WTC11 (cell line): ENCODE results near the gene IL4I1. TPM values are rescaled to one million over a fixed set of nuclear protein-coding genes. Genes with fewer than 3 reads are reported as not detected.

Experiments
- E2F1 ChIP-seq: sonication (generic); formaldehyde crosslinking; IDR thresholded peaks from 2 replicates; pipeline ENCODE4 v1.8.0; 2022; ENCODE audit warnings: mild to moderate bottlenecking, missing genetic modification reagents
- E2F4 ChIP-seq: sonication (generic); formaldehyde crosslinking; IDR thresholded peaks from 2 replicates; pipeline ENCODE4 v1.8.1; 2022; ENCODE audit warnings: low read depth, mild to moderate bottlenecking, moderate library complexity, missing genetic modification reagents, borderline replicate concordance
- ETV6 ChIP-seq: sonication (generic); formaldehyde crosslinking; IDR thresholded peaks from 2 replicates; pipeline ENCODE4 v1.8.1; 2022; ENCODE audit warnings: mild to moderate bottlenecking, missing genetic modification reagents
- GRHL2 ChIP-seq: fragments of 250-450 bp; sonication (Bioruptor Pico); IDR thresholded peaks from 2 replicates; pipeline ENCODE4 v1.8.0; 2022; ENCODE audit warnings: mild to moderate bottlenecking, moderate library complexity; ENCODE audit not compliant: insufficient replicate concordance, severe bottlenecking
- GTF2I ChIP-seq: fragments of 250-450 bp; sonication (Bioruptor Pico); conservative IDR thresholded peaks from 2 replicates; pipeline ENCODE4 v1.4.0; 2021; ENCODE audit warnings: mild to moderate bottlenecking
- HMGA2 ChIP-seq: fragments of 250-450 bp; sonication (Bioruptor Pico); IDR thresholded peaks from 2 replicates; pipeline ENCODE4 v1.4.0; 2021; ENCODE audit warnings: mild to moderate bottlenecking, moderate library complexity
- JUN ChIP-seq: sonication (generic); formaldehyde crosslinking; IDR thresholded peaks from 2 replicates; pipeline ENCODE4 v1.8.0; 2023; ENCODE audit warnings: mild to moderate bottlenecking, missing genetic modification reagents
- MAX ChIP-seq: sonication (generic); formaldehyde crosslinking; IDR thresholded peaks from 2 replicates; pipeline ENCODE4 v1.8.0; 2022; ENCODE audit warnings: mild to moderate bottlenecking, missing genetic modification reagents
- MLX ChIP-seq: sonication (generic); formaldehyde crosslinking; IDR thresholded peaks from 2 replicates; pipeline ENCODE4 v1.8.1; 2023; ENCODE audit warnings: mild to moderate bottlenecking, missing genetic modification reagents, moderate library complexity
- MXD4 ChIP-seq: fragments of 250-450 bp; sonication (Bioruptor Pico); IDR thresholded peaks from 2 replicates; pipeline ENCODE4 v1.8.0; 2021; ENCODE audit warnings: mild to moderate bottlenecking, moderate library complexity, borderline replicate concordance
- NR1H2 ChIP-seq: sonication (generic); formaldehyde crosslinking; IDR thresholded peaks from 2 replicates; pipeline ENCODE4 v1.9.0; 2021; ENCODE audit warnings: mild to moderate bottlenecking, moderate library complexity, missing genetic modification reagents
- NR2C2 ChIP-seq: sonication (generic); formaldehyde crosslinking; IDR thresholded peaks from 2 replicates; pipeline ENCODE4 v1.8.0; 2022; ENCODE audit warnings: mild to moderate bottlenecking, missing genetic modification reagents
- OVOL2 ChIP-seq: fragments of 250-450 bp; sonication (Bioruptor Pico); IDR thresholded peaks from 2 replicates; pipeline ENCODE4 v1.9.0; 2021; ENCODE audit warnings: mild to moderate bottlenecking, borderline replicate concordance
- PRDM15 ChIP-seq: sonication (generic); formaldehyde crosslinking; IDR thresholded peaks from 2 replicates; pipeline ENCODE4 v1.8.0; 2022; ENCODE audit warnings: missing genetic modification reagents
- STAT6 ChIP-seq: sonication (generic); formaldehyde crosslinking; conservative IDR thresholded peaks from 2 replicates; pipeline ENCODE4 v1.8.1; 2023; ENCODE audit warnings: mild to moderate bottlenecking, low read depth, missing genetic modification reagents, moderate library complexity
- TCF7 ChIP-seq: sonication (generic); formaldehyde crosslinking; IDR thresholded peaks from 2 replicates; pipeline ENCODE4 v1.8.0; 2022; ENCODE audit warnings: mild to moderate bottlenecking, low read depth, missing genetic modification reagents, moderate library complexity
- TEAD1 ChIP-seq: sonication (generic); formaldehyde crosslinking; IDR thresholded peaks from 2 replicates; pipeline ENCODE4 v1.8.0; 2022; ENCODE audit warnings: mild to moderate bottlenecking, missing genetic modification reagents
- ZBTB21 ChIP-seq: sonication (generic); formaldehyde crosslinking; IDR thresholded peaks from 2 replicates; pipeline ENCODE4 v1.8.1; 2023; ENCODE audit warnings: mild to moderate bottlenecking, missing genetic modification reagents, borderline replicate concordance
- ZMAT4 ChIP-seq: fragments of 250-450 bp; sonication (Bioruptor Pico); IDR thresholded peaks from 2 replicates; pipeline ENCODE4 v1.9.0; 2021; ENCODE audit warnings: mild to moderate bottlenecking
- ZNF121 ChIP-seq: sonication (generic); formaldehyde crosslinking; IDR thresholded peaks from 2 replicates; pipeline ENCODE4 v1.8.0; 2023; ENCODE audit warnings: missing genetic modification reagents
- ZNF281 ChIP-seq: sonication (generic); formaldehyde crosslinking; IDR thresholded peaks from 2 replicates; pipeline ENCODE4 v1.8.0; 2023; ENCODE audit warnings: mild to moderate bottlenecking, missing genetic modification reagents
- ZNF317 ChIP-seq: sonication (generic); formaldehyde crosslinking; IDR thresholded peaks from 2 replicates; pipeline ENCODE4 v1.8.1; 2023; ENCODE audit warnings: low read depth, mild to moderate bottlenecking, moderate library complexity, missing genetic modification reagents, borderline replicate concordance
- ZNF396 ChIP-seq: fragments of 250-450 bp; sonication (Bioruptor Pico); IDR thresholded peaks from 2 replicates; pipeline ENCODE4 v1.8.0; 2021; ENCODE audit warnings: mild to moderate bottlenecking, moderate library complexity, borderline replicate concordance
- ZNF416 ChIP-seq: fragments of 250-450 bp; sonication (Bioruptor Pico); IDR thresholded peaks from 2 replicates; pipeline ENCODE4 v1.9.0; 2021; ENCODE audit warnings: mild to moderate bottlenecking, inconsistent platforms
- ZSCAN18 ChIP-seq: fragments of 250-450 bp; sonication (Bioruptor Pico); IDR thresholded peaks from 2 replicates; pipeline ENCODE4 v2.1.2; 2022; ENCODE audit warnings: mild to moderate bottlenecking, moderate library complexity
- total RNA-seq: library from RNA; stranded (reverse); gene quantifications from 3 replicates; pipeline ENCODE4 v1.2.3, GENCODE V29; 2021

Gene IL4I1
- total RNA-seq, 1 experiment from 2014 or later, result 0.83 TPM

- TF ChIP-seq ZNF416 (CRISPR knock-in tag), result no peak
- no peak for TF ChIP-seq ZSCAN18
- peak; percentile 98 for TF ChIP-seq MAX
- no peak; the same call in 1 of the 2 replicates for TF ChIP-seq ZNF317 (CRISPR knock-in tag)
- no peak for TF ChIP-seq TCF7 (CRISPR knock-in tag)
- TF ChIP-seq NR2C2 (CRISPR knock-in tag), result no peak
- no peak for TF ChIP-seq STAT6 (CRISPR knock-in tag)
- peak; percentile 88 for TF ChIP-seq ETV6 (CRISPR knock-in tag)
- no peak for TF ChIP-seq ZNF396
- no peak for TF ChIP-seq GTF2I (CRISPR knock-in tag)
- no peak; the same call in 1 of the 2 replicates for TF ChIP-seq ZBTB21 (CRISPR knock-in tag)
- TF ChIP-seq MXD4 (CRISPR knock-in tag), result no peak
- TF ChIP-seq OVOL2 (CRISPR knock-in tag), result no peak
- peak; percentile 83; the same call in 1 of the 2 replicates for TF ChIP-seq TEAD1 (CRISPR knock-in tag)
- TF ChIP-seq E2F1 (CRISPR knock-in tag), result no peak
- TF ChIP-seq E2F4, result peak; percentile 86
- TF ChIP-seq ZMAT4 (CRISPR knock-in tag), result no peak
- no peak for TF ChIP-seq ZNF121 (CRISPR knock-in tag)
- no peak; the same call in none of the 2 replicates for TF ChIP-seq JUN (CRISPR knock-in tag)
- TF ChIP-seq GRHL2, result no peak
- TF ChIP-seq NR1H2, result no peak; the same call in 1 of the 2 replicates
- 0 out of 2 replicates have a peak, but pooled peaks have one; percentile 76 for TF ChIP-seq ZNF281
- no peak for TF ChIP-seq MLX (CRISPR knock-in tag)
- TF ChIP-seq PRDM15 (CRISPR knock-in tag), result no peak; the same call in 1 of the 2 replicates
- TF ChIP-seq HMGA2 (CRISPR knock-in tag), result no peak
Measured at GRCh38 chr19:49929121-49929610, 32.5 kb upstream of the IL4I1 start, which contains the start of the genes ATF5 and NUP62 (continued).
